MM.1S (cell line): Measurements from ENCODE around the gene EXOC6.

Experiments used
- DNase-seq: peaks from one replicate; pipeline ENCODE4 v3.0.0-alpha.2; 2015
- H2AFZ ChIP-seq: fragments of 300-600 bp; sonication (generic); 2 replicates; pipeline ENCODE4 v1.6.0; 2016; ENCODE audit warnings: antibody characterized with exemption, low read length
- H3F3A ChIP-seq: fragments of 300-600 bp; sonication (generic); 2 replicates; pipeline ENCODE4 v1.6.1; 2016; ENCODE audit warnings: mild to moderate bottlenecking, antibody characterized with exemption, low read length, moderate library complexity, mixed read lengths; ENCODE audit not compliant: insufficient read depth
- H3K27ac ChIP-seq: fragments of 300-600 bp; sonication (generic); 2 replicates; pipeline ENCODE4 v1.5.1; 2016; ENCODE audit warnings: mild to moderate bottlenecking, low read length
- H3K27me3 ChIP-seq: fragments of 300-600 bp; sonication (generic); replicated peaks from 2 replicates; pipeline ENCODE4 v1.6.0; 2016; ENCODE audit warnings: low read length; ENCODE audit not compliant: insufficient read depth
- H3K36me3 ChIP-seq: fragments of 300-600 bp; sonication (generic); replicated peaks from 2 replicates; pipeline ENCODE4 v1.6.1; 2016; ENCODE audit warnings: mild to moderate bottlenecking, low read length, mixed read lengths; ENCODE audit not compliant: insufficient read depth
- H3K4me1 ChIP-seq: fragments of 300-600 bp; sonication (generic); 2 replicates; pipeline ENCODE4 v1.6.1; 2016; ENCODE audit warnings: low read length, mixed read lengths
- H3K4me2 ChIP-seq: fragments of 300-600 bp; sonication (generic); 2 replicates; pipeline ENCODE4 v1.6.0; 2016; ENCODE audit warnings: low read depth, low read length
- H3K4me3 ChIP-seq: fragments of 300-600 bp; sonication (generic); 2 replicates; pipeline ENCODE4 v1.5.1; 2016; ENCODE audit warnings: low read length, mixed read lengths
- H3K79me2 ChIP-seq: fragments of 300-600 bp; sonication (generic); 2 replicates; pipeline ENCODE4 v1.6.1; 2016; ENCODE audit warnings: mixed run types, low read length, mixed read lengths
- H3K9ac ChIP-seq: fragments of 300-600 bp; sonication (generic); 2 replicates; pipeline ENCODE4 v1.6.1; 2016; ENCODE audit warnings: low read length, mixed read lengths
- H3K9me2 ChIP-seq: fragments of 300-600 bp; sonication (generic); replicated peaks from 2 replicates; pipeline ENCODE4 v1.6.1; 2016; ENCODE audit warnings: mild to moderate bottlenecking, low read length, mixed read lengths; ENCODE audit not compliant: insufficient read depth
- H3K9me3 ChIP-seq: fragments of 300-600 bp; sonication (generic); replicated peaks from 2 replicates; pipeline ENCODE4 v1.6.1; 2016; ENCODE audit warnings: mild to moderate bottlenecking, low read length, mixed read lengths; ENCODE audit not compliant: insufficient read depth
- H4K20me1 ChIP-seq: fragments of 300-600 bp; sonication (generic); 2 replicates; pipeline ENCODE4 v1.6.1; 2016; ENCODE audit warnings: mild to moderate bottlenecking, low read length, moderate library complexity, mixed read lengths; ENCODE audit not compliant: insufficient read depth
- EZH2 ChIP-seq: fragments of 300-600 bp; sonication (generic); optimal IDR thresholded peaks from 2 replicates; pipeline ENCODE3; 2017; ENCODE audit warnings: low read depth, mild to moderate bottlenecking, antibody characterized with exemption, low read length, mixed read lengths
- EZH2phosphoT487 ChIP-seq: fragments of 300-600 bp; sonication (generic); IDR thresholded peaks from 2 replicates; pipeline ENCODE4 v1.6.1; 2018; ENCODE audit warnings: antibody characterized with exemption, low read length
- TF ChIP-seq, protein P1 (sequence below): fragments of 300-600 bp; sonication (generic); IDR thresholded peaks from 2 replicates; pipeline ENCODE4 v1.5.1; 2016; ENCODE audit warnings: antibody characterized with exemption, low read length, mixed read lengths

EXOC6 gene

DNA sequence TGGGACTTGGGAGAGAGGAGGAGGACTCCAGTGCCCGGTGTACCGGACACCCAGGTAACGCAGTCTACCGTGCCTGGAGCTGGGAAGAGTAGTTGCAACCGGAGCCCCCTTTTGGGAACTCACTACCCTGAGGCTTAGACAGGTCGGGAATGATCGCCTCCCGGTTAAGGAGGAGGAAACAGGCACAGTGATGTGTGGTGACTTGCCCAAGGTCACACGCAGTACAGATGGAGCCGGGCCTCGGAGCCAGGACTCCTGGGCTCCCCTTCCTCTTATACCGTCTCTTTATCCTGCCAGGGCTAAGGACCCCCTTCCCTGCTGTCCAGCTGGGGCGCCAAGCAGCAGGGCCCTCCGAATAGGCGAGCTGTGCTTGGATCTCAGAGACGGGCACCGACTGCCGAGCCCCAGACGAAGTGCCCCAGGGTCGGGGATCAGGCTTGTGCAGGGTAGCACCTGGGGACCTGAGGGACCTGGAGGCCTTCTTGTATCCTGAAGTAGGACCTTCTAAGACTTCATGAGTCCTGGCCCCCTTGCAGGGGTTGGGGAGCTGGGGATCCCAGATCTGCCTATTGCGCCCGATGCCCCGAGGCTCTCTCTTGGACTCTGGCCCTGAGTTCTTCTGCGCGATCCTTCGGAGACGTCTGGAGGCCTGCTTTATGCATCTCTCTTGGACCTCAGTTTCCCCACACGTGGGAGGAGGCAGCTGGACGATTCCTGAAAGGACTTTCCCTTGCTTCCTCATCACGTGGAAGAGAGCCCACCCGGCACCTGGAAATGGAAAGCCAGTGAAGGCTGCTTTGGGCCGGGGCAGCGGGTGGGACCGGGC is 224.6 kb downstream of the EXOC6 start:
- H3K36me3 ChIP-seq, result no peaks in the 10 kb centered on the region
- TF ChIP-seq EZH2, result no peak
- TF ChIP-seq EZH2phosphoT487, result no peak
- TF ChIP-seq, protein P1, sequence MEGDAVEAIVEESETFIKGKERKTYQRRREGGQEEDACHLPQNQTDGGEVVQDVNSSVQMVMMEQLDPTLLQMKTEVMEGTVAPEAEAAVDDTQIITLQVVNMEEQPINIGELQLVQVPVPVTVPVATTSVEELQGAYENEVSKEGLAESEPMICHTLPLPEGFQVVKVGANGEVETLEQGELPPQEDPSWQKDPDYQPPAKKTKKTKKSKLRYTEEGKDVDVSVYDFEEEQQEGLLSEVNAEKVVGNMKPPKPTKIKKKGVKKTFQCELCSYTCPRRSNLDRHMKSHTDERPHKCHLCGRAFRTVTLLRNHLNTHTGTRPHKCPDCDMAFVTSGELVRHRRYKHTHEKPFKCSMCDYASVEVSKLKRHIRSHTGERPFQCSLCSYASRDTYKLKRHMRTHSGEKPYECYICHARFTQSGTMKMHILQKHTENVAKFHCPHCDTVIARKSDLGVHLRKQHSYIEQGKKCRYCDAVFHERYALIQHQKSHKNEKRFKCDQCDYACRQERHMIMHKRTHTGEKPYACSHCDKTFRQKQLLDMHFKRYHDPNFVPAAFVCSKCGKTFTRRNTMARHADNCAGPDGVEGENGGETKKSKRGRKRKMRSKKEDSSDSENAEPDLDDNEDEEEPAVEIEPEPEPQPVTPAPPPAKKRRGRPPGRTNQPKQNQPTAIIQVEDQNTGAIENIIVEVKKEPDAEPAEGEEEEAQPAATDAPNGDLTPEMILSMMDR, result no peak
- H3K9ac ChIP-seq, result peak overlapping the region; percentile 61; the same call in 1 of the 2 replicates
- peaks cover 26% of the 10 kb centered on the region for H3K79me2 ChIP-seq
- peak overlapping the region; percentile 88; the same call in 1 of the 2 replicates for H3K27ac ChIP-seq
- peak overlapping the region; percentile 87 for H2AFZ ChIP-seq
- no peaks in the 10 kb centered on the region for H3K9me2 ChIP-seq
- H3K4me3 ChIP-seq, result peak overlapping the region; percentile 97
- no peaks in the 10 kb centered on the region for H3K9me3 ChIP-seq
- DNase-seq, result peak; percentile 16
- H3F3A ChIP-seq, result peaks cover 51% of the 10 kb centered on the region
- H3K4me1 ChIP-seq, result peaks cover 29% of the 10 kb centered on the region
- H3K27me3 ChIP-seq, result peaks cover 16% of the 10 kb centered on the region
- H3K4me2 ChIP-seq, result peak overlapping the region; percentile 90
- H4K20me1 ChIP-seq, result no peaks in the 10 kb centered on the region

DNA sequence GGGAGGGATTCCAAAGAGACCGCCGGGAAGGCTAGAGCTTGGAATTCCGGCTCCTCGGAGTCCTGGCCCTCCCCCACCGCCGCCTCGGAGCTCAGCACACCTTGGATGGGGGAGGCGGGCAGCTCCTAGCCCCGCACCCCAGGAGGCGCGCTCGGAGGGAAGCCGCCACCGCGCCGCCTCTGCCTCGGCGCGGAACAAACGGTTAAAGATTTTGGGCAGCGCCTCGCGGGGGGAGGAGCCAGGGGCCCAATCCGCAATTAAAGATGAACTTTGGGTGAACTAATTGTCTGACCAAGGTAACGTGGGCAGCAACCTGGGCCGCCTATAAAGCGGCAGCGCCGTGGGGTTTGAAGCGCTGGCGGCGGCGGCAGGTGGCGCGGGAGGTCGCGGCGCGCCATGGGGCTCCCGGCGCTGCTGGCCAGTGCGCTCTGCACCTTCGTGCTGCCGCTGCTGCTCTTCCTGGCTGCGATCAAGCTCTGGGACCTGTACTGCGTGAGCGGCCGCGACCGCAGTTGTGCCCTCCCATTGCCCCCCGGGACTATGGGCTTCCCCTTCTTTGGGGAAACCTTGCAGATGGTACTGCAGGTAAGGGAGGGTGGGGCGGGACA is 225.3 kb downstream of the EXOC6 start, which contains the start of gene CYP26A1:
CYP26A1 (plus strand) TSS at position 355 of the 608 bp plus-strand sequence; CDS start at position 397, 42 bp downstream.
- Histone ChIP-seq H3K36me3 (no peaks in the 10 kb centered on the region), H2AFZ (peak within 1 kb of the TSS; percentile 87), H3K9ac (peak within 1 kb of the TSS; percentile 61), H3K79me2 (peaks cover 26% of the 10 kb centered on the region), H3K4me2 (peak within 1 kb of the TSS; percentile 90), H3K4me1 (peaks cover 35% of the 10 kb centered on the region), H3K9me2 (no peaks in the 10 kb centered on the region), H3K27me3 (peaks cover 9% of the 10 kb centered on the region), H3K9me3 (no peaks in the 10 kb centered on the region), H4K20me1 (no peaks in the 10 kb centered on the region), H3K4me3 (peak within 1 kb of the TSS; percentile 97), H3K27ac (peak within 1 kb of the TSS; percentile 88; the same call in 1 of the 2 replicates), H3F3A (peaks cover 57% of the 10 kb centered on the region)
- no peak for TF ChIP-seq EZH2phosphoT487
- no peak for TF ChIP-seq EZH2
- TF ChIP-seq, protein P1, result no peak
- peak; percentile 77 for DNase-seq

DNA sequence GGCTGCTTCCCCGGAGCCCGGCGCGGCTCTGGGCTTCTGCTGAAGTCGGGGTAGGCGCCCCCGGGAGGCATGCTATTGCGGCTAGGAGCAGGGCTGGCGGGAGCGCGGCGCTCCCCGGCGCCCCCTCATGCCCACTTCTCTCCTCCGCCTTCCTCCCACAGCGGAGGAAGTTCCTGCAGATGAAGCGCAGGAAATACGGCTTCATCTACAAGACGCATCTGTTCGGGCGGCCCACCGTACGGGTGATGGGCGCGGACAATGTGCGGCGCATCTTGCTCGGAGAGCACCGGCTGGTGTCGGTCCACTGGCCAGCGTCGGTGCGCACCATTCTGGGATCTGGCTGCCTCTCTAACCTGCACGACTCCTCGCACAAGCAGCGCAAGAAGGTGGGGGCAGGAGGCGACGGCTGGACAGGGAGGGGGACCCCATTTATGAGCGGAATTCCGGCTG is 225.9 kb downstream of the EXOC6 start:
- H3K4me2 ChIP-seq, result peak overlapping the region; percentile 90
- H3K4me3 ChIP-seq, result peak overlapping the region; percentile 97
- H3K9ac ChIP-seq, result peak overlapping the region; percentile 61
- peaks cover 26% of the 10 kb centered on the region for H3K79me2 ChIP-seq
- no peak for DNase-seq
- no peaks in the 10 kb centered on the region for H3K36me3 ChIP-seq
- H3K9me3 ChIP-seq, result no peaks in the 10 kb centered on the region
- TF ChIP-seq EZH2 (no peak), EZH2phosphoT487 (no peak)
- TF ChIP-seq, protein P1, result peak; percentile 9; the same call in 1 of the 2 replicates
- peak overlapping the region; percentile 87 for H2AFZ ChIP-seq
- H3K27ac ChIP-seq, result peak overlapping the region; percentile 51; the same call in 1 of the 2 replicates
- H3K4me1 ChIP-seq, result peaks cover 35% of the 10 kb centered on the region
- H3K27me3 ChIP-seq, result peaks cover 3% of the 10 kb centered on the region
- peaks cover 57% of the 10 kb centered on the region for H3F3A ChIP-seq
- no peaks in the 10 kb centered on the region for H3K9me2 ChIP-seq
- no peaks in the 10 kb centered on the region for H4K20me1 ChIP-seq
